Measurements from ENCODE around the gene REPS2.
"Not testable (repeated sequence)": the region's sequence is repeated elsewhere in the genome, so short reads cannot be mapped to it uniquely, and the experiment has no call there.

The REPS2 gene

GRCh38 chrX:16963216-16963615 lies 16.8 kb downstream of the REPS2 start:
- no peak for DNase-seq (ENCODE audit: low read depth in 2 of 2)

GRCh38 chrX:16964976-16965375 lies 18.5 kb downstream of the REPS2 start:
- not testable (repeated sequence) for DNase-seq (ENCODE audit: low read depth in 2 of 2)

DNA sequence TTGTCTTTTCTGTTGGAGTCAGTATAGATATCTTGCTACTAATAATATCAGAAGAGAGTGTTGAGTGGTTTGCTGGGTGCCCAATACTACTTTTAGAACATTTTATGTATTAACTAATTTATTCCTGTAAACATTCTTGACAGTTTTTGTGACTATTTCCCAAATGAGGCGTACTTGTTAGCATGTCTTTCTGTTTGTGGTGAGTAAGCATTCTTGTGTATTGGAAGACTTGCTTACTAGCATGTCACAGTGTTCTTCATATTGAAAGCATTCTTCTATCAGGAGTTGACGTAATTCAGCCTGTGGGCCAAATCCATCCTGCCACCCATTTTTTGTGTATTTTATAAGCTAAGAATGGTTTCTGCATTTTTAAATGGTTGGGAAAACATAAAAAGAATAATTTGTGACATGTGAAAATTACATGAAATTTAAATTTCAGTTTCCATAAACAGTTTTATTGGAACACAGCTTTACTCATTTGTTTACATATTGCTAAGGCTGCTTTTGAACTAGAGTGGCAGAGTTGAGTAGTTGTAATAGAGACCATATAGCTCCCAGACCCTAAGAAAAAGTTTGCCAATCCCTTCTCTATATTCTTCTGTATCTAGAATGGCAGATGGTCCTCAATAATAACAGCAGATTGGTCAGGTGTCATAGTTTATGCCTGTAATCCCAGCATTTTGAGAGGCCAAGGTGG lies 20.4 kb downstream of the REPS2 start:
- no peak for DNase-seq (ENCODE audit: low read depth in 2 of 2)

DNA sequence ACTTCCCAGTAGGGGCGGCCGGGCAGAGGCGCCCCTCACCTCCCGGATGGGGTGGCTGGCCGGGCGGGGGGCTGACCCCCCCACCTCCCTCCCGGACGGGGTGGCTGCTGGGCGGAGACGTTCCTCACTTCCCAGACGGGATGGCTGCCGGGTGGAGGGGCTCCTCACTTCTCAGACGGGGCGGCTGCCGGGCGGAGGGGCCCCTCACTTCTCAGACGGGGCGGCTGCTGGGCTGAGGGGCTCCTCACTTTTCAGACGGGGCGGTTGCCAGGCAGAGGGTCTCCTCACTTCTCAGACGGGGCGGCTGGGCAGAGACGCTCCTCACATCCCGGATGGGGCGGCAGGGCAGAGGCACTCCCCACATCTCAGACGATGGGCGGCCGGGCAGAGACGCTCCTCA lies 22.3 kb downstream of the REPS2 start:
- not testable (repeated sequence) for DNase-seq (ENCODE audit: low read depth in 2 of 2)

- DNase-seq (ENCODE audit: low read depth in 2 of 2), result no peak
Observed at GRCh38 chrX:16970977-16971376, 24.5 kb downstream of the REPS2 start.

DNA sequence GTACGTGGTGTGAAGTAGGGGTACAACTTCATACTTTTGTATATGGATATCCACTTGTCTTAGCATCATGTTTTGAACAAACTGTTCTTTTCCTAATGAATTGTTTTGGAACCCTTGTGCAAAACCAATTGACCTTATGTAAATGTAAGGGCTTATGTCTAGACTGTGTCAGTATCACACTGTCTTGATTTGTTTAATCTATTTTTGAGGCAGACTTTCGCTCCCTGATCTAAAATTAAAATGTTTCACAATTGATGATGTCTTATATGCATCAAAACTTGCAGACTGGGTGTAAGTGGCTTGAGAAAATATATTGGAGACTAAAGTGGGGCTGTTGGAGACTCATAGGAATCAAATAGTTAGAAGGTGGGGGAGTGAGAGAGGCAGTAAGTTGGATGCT lies 25.2 kb downstream of the REPS2 start:
- no peak for DNase-seq (ENCODE audit: low read depth in 2 of 2)

DNA sequence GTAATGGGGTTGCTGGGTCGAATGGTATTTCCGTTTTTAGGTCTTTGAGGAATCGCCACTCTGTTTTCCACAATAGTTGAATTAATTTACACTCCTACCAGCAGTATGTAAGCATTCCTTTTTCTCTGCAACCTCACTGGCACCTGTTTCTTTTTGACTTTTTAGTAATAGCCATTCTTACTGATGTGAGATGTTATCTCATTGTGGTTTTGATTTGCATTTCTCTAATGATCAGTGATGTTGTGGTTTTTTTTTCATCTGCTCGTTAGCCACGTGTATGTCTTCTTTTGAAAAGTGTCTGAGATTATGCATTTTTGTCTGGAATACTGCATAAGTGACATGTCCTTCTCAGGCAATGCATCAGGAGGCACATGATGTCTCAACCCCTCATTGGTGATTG lies 28.8 kb downstream of the REPS2 start:
- DNase-seq (ENCODE audit: low read depth in 2 of 2), result no peak

DNA sequence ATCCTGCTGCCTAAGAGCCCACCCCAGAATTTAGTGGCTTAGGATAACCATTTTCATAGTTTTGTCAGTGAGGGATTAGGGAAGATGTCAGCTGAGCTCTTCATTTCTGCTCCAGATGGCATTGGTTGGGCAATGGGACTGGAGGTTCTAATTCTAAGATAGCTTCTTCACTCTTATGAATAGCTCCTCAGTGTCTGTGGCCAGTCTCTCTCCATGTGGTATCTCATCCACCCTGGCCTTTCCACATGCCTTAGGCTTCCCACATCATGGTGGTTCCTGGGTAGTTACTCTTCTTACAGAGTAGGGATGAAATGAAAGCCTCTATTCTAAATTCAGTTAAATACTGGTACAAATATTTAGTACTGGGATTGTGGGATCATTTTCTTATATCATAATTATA lies 31.3 kb downstream of the REPS2 start:
- DNase-seq (ENCODE audit: low read depth in 2 of 2), result no peak

GRCh38 chrX:16978193-16978984 lies 31.9 kb downstream of the REPS2 start:
- DNase-seq (ENCODE audit: low read depth in 2 of 2), result no peak

GRCh38 chrX:16979226-16979625 lies 32.8 kb downstream of the REPS2 start:
- no peak for DNase-seq (ENCODE audit: low read depth in 2 of 2)

GRCh38 chrX:16981209-16981608 lies 34.8 kb downstream of the REPS2 start:
- no peak for DNase-seq (ENCODE audit: low read depth in 2 of 2)

DNA sequence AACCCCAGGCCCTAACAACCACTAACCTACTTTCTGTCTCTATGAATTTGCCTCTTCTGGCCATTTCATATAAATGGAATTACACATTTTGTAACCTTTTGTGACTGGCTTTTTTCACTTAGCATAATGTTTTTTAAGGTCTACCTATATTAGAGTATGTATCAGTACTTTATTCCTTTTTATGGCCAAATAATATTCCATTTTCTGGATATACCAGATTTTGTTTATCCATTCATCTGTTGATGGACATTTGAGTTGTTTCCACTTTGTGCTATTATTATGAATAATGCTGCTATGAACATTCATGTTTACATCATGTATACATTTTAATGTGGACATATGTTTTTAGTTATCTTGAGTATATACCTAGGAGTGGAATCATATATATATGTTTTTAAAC lies 35.5 kb downstream of the REPS2 start:
- no peak for DNase-seq (ENCODE audit: low read depth in 2 of 2)

DNA sequence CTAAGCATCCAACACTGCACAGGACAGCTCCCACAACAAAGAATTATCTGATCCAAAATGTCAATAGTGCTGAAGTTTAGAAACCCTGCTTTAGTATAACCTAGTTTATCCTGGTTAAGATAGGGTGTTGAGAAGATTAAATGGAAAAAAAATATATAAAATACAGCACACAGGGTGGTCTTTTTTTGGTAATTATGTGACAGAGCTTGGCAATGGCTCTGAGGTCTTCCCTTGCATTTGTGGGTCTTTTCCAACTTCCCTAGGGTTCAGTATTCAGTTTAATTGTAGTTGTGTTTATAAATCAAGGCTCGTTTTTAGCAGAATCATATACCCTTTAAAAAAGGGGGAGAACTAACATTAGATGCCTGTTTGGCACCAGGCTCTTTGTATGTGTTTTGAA lies 36.6 kb downstream of the REPS2 start:
- DNase-seq (ENCODE audit: low read depth in 2 of 2), result no peak

GRCh38 chrX:16985286-16985685 lies 38.8 kb downstream of the REPS2 start:
- DNase-seq (ENCODE audit: low read depth in 2 of 2), result no peak

GRCh38 chrX:16986169-16986568 lies 39.7 kb downstream of the REPS2 start:
- no peak for DNase-seq (ENCODE audit: low read depth in 2 of 2)

DNA sequence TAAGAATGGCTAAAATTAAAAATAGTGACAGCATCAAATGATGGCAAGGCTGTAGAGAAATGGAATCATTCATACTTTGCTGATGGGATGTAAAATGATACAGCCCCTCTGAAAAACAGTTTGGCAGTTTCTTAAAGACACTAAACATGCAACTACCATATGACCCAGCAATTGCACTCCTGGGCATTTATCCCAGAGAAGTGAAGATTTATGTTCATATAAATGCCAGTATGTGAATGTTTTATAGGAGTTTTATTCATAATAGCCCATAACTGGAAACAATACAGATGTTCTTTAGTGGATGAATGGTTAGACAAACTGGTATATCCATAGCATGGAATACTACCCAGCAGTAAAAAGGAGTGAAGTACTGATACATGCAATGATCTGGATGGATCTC lies 43.3 kb downstream of the REPS2 start:
- no peak for DNase-seq (ENCODE audit: low read depth in 2 of 2)

- DNase-seq (ENCODE audit: low read depth in 2 of 2), result no peak
Observed at GRCh38 chrX:16990839-16991238, 44.4 kb downstream of the REPS2 start.

GRCh38 chrX:16992445-16992844 lies 46.0 kb downstream of the REPS2 start:
- DNase-seq (ENCODE audit: low read depth in 2 of 2), result no peak

GRCh38 chrX:16992951-16993350 lies 46.5 kb downstream of the REPS2 start:
- DNase-seq (ENCODE audit: low read depth in 2 of 2), result no peak

- DNase-seq (ENCODE audit: low read depth in 2 of 2), result no peak
Observed at GRCh38 chrX:16993791-16994318, 47.4 kb downstream of the REPS2 start.

DNA sequence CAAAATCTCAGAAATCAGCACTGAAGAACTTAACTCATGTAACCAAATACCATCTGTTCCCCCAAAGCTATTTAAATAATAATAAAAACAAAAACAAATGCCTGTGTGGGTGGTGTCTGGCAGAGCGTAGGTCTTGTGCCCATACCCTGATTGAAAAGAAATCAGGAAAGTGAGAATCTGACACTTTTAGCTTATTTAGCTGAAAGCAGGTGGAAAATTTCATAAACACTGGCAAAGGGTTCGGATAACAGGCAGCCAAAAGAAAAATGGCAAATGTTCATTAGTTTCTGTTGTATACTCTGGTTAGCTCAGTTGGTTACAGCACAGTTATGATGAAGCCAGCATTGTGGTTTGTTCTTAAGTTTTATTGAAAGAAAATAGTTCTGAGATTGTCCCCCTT lies 48.3 kb downstream of the REPS2 start:
- DNase-seq (ENCODE audit: low read depth in 2 of 2), result no peak

DNA sequence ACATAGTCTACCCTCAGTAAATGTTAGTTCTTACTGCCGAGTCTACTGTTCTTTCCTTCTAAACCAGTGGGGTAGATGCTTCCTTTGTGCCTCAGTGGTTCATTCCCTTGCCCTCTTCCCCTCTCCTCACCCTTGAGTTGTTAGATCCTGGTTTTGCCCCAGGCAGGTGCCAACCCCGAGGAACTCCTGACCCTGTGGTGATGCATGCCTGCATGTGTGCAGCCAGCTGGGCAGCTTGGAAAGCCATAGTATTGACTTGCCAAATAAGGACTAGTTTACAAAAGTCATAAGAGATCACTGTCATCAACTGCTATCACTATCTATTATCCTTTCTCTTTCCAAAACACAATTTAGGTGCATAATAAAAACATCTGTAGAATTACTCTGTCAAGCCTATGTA lies 50.9 kb downstream of the REPS2 start:
- DNase-seq (ENCODE audit: low read depth in 2 of 2), result no peak

GRCh38 chrX:16999275-16999674 lies 52.8 kb downstream of the REPS2 start:
- no peak for DNase-seq (ENCODE audit: low read depth in 2 of 2)
